Epithelial cell of esophagus (primary cell): ENCODE measurements around the gene TNN.
A peak's percentile ranks its signal among the peaks of the same experiment; 100 is the strongest.

Experiments
- DNase-seq: peaks from one replicate; pipeline ENCODE4 v3.0.0; 2010; ENCODE audit warnings: low read depth
- H3K4me3 ChIP-seq: 2 replicates; pipeline ENCODE4 v1.5.1; 2011; ENCODE audit warnings: mild to moderate bottlenecking, low read length, control low read depth
- TF ChIP-seq, protein P1 (sequence below): IDR thresholded peaks from 2 replicates; pipeline ENCODE4 v1.5.1; 2011; ENCODE audit warnings: low read depth, mild to moderate bottlenecking, low read length, control low read depth, inconsistent platforms; ENCODE audit not compliant: insufficient read depth; ENCODE audit errors: missing control alignments

TNN gene

DNA sequence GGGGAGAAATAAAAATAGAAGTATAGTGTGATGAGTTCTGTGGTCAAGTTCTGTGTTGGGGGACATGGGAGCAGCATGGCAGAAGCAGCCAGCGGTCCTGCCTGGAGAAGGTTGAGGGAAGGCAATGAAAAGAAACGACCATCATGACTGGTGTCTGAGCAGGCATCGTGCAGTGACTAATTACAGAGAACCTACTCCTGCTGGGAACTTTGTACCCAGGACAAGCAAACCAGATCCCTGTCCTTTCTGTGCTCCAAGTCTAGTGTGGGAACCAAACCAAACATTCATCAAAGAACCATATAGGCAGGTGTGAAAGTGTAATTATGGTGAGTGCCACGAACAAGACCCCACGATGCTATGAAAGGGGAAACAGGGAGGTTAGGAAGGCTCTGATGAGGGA, 99.1 kb downstream of the TNN start:
- DNase-seq = no peak
- TF ChIP-seq, protein P1, sequence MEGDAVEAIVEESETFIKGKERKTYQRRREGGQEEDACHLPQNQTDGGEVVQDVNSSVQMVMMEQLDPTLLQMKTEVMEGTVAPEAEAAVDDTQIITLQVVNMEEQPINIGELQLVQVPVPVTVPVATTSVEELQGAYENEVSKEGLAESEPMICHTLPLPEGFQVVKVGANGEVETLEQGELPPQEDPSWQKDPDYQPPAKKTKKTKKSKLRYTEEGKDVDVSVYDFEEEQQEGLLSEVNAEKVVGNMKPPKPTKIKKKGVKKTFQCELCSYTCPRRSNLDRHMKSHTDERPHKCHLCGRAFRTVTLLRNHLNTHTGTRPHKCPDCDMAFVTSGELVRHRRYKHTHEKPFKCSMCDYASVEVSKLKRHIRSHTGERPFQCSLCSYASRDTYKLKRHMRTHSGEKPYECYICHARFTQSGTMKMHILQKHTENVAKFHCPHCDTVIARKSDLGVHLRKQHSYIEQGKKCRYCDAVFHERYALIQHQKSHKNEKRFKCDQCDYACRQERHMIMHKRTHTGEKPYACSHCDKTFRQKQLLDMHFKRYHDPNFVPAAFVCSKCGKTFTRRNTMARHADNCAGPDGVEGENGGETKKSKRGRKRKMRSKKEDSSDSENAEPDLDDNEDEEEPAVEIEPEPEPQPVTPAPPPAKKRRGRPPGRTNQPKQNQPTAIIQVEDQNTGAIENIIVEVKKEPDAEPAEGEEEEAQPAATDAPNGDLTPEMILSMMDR = no peak
- no peak overlapping the region for H3K4me3 ChIP-seq

DNA sequence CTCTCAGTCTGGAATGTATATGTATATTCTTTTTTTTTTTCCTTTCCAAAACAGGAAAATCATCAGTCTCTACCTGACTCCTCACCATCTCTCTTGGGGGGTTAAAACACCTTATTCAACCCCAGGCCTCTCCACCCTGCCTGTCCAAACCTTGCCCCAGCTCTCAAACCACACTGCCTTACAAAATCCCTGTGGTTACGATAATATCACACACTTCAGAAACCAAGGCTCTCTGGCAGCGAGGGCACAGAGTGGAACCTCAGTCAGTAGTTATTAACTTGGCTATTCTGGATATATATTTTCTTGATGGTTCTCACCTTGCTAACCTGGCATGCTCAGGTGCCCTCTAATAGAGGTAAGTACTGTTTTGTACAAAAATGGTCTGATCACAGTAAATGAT, 100.2 kb downstream of the TNN start:
- DNase-seq = no peak
- TF ChIP-seq, protein P1 = no peak
- no peak overlapping the region for H3K4me3 ChIP-seq

DNA sequence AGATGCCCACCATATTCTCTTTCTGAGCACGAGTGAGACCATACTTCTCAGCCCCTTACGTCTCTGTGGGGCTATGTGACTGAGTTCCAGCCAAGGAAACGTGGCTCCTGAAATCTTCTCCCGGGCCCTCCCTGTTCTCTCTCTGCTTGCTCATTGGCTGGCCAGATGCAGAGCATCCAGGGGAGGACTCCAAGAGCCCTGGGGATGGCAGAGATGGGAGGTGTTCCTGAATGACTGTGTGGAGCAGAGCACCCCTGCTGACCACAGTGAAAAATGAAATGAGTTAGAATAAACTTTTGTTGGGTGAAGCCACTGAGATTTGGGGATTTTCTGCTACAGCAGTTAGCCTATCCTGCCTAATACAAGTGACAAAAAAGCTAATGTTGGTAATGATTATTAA, 101.1 kb downstream of the TNN start:
- no peak overlapping the region for H3K4me3 ChIP-seq
- TF ChIP-seq, protein P1 = no peak
- no peak for DNase-seq

GRCh38 chr1:175169286-175170018, 101.8 kb downstream of the TNN start:
- no peak overlapping the region for H3K4me3 ChIP-seq
- peak; percentile 67 for DNase-seq
- TF ChIP-seq, protein P1 = no peak

DNA sequence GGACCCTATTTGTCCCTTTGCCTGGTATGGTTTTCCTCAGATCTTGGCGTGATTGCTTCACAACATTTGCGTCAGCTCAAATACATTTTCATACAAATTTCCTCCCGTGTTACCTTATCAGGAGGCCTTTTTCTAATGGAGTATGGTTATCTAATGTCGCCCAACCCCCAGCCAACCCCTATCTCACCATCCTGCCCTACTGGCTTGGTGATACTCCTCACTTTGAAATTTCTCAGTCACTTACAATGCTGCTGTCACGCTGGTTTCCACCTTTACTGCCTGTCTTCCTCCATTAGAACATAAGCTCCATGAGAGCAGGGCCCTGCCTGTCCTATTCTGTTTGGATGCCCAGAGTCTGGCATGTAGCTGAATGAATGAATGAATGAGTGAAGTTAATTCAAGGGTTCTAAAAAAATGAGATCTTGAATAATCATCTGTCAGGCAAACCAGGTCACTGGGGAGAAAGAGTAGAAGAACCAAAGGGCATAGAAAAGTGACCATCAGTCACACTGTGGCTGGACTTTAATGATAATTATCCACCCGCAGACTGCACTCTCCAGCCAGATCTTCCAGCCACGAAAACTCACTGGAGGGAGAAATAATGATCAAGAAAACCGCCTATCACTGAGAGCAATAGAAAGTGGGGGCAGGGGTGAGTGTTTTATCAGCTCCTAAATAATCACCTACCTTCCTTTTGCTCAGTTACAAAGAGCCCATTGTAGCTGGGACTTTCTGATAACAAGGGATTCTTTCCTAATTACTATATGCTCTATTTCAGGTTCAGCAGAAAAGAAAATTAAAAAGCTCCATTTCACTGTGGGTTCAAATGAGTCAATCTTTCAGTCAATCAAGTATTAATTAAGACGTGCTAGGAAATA, 103.6 kb downstream of the TNN start:
- DNase-seq = no peak
- H3K4me3 ChIP-seq = no peak overlapping the region
- TF ChIP-seq, protein P1 = no peak

DNA sequence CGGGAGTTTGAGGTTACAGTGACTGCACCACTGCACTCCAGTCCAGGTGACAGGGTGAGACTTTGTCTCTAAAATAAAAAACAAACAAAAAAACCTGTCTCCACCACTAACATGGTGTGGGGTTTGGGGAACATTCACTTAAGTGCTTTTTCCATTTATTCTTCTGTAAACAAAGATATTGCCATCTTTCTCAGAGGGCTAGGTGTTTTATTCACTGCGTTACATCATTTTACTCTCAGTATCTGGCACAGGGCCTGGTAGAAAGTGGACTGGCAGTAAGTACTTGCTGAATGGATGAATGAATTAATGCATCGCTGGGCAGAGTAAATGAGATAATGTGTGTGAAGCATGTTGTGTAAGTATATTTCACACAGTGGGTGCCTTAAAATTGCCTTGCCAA, 104.9 kb downstream of the TNN start:
- no peak for DNase-seq
- TF ChIP-seq, protein P1 = no peak
- no peak overlapping the region for H3K4me3 ChIP-seq
